ENCODE data around the gene STK32B. TPM values are rescaled to one million over a fixed set of nuclear protein-coding genes. Genes with fewer than 3 reads are reported as not detected.

The STK32B gene
- total and polyA plus RNA-seq, 2 donors (not counting 3 experiments of a cell fraction or from before 2014, with no cell fraction given) = 5.6 to 7.8 TPM

DNA sequence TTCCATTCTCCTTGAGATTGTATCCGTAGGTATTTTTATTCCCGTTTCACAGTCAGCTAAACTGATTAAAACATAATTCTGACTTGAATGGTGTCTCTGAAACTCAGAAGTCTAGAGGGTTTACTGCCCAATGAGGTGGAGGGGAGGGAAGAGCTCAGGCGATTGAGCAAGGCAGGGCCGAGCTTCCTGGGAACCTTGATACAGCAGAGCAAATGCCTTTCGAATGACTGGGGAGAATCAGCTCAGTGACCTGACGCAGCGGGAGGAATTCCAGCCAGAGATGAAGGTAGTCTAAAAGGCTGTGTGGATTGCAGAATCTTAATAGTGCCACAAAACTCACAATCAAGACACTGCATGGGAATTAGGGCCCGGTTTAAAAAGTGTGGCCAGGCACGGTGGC, 423.5 kb downstream of the STK32B start:
- CTCF ChIA-PET = interaction anchor here (1.2 to 1.3 kb wide), 2 partner anchors 15 to 75 kb away, joined by 3 to 4 read pairs; no protein-coding TSS in a partner anchor
- no peak for FAIRE-seq
- dilution Hi-C loops (cut with MboI; ENCODE audit: extremely low pct_ligation_motif_present, low sequenced_read_pairs) = no loop called here

More for the DNA sequence above, 423.5 kb downstream of the STK32B start:
- no peak overlapping the region for H2AFZ ChIP-seq (ENCODE audit: low read depth, low read length)
- no peak overlapping the region for H3K4me2 ChIP-seq (ENCODE audit: insufficient read depth, low read length)
- H3K27me3 ChIP-seq (ENCODE audit: control insufficient read depth in 2 of 2, insufficient read depth in 2 of 2, low read length in 2 of 2) = no peaks in the 10 kb centered on the region
- no peaks in the 10 kb centered on the region for H3K9me3 ChIP-seq (replicated peaks; ENCODE audit: control insufficient read depth, insufficient read depth, low read length)
- H3K4me1 ChIP-seq (ENCODE audit: control insufficient read depth, extremely low read depth, insufficient read depth, low read length) = no peaks in the 10 kb centered on the region
- H3K4me3 ChIP-seq (replicated peaks in 1 of 3; ENCODE audit: insufficient read depth in 1 of 3, low read depth in 1 of 3, low read length in 3 of 3) = no peak overlapping the region
- intact Hi-C loops (cut with micrococcal nuclease) = no loop called here
- BruUV-seq (replicated peaks) = no TSS peak
- TF ChIP-seq POLR2A (IDR thresholded peaks at IDR 0.05; ENCODE audit: low read depth, low read length) = no peak
- TF ChIP-seq GATA2 (IDR thresholded peaks at IDR 0.05; ENCODE audit: insufficient read depth, insufficient read length, low read depth, low read length) = no peak
- no peak for TF ChIP-seq MYC (IDR thresholded peaks at IDR 0.05; ENCODE audit: low read depth, low read length)
- no peak for TF ChIP-seq CTCF (IDR thresholded peaks at IDR 0.05; ENCODE audit: extremely low read depth in 1 of 2, insufficient read depth in 1 of 2, low read depth in 1 of 2, low read length in 2 of 2)
- TF ChIP-seq POLR2AphosphoS5 (IDR thresholded peaks at IDR 0.05; ENCODE audit: insufficient read depth, low read depth, low read length) = no peak
- TF ChIP-seq, protein P1, sequence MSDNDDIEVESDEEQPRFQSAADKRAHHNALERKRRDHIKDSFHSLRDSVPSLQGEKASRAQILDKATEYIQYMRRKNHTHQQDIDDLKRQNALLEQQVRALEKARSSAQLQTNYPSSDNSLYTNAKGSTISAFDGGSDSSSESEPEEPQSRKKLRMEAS (IDR thresholded peaks at IDR 0.05; ENCODE audit: insufficient read depth, insufficient read length) = no peak
- no peak for TF ChIP-seq EZH2 (IDR thresholded peaks at IDR 0.05; ENCODE audit: borderline replicate concordance, low read depth, low read length, severe bottlenecking)
- TF ChIP-seq JUN (IDR thresholded peaks at IDR 0.05; ENCODE audit: borderline replicate concordance, insufficient read depth, insufficient read length, low read depth) = no peak
- TF ChIP-seq FOS (IDR thresholded peaks at IDR 0.05; ENCODE audit: borderline replicate concordance, insufficient read depth, low read length) = no peak
- no peak overlapping the region for H3K27ac ChIP-seq (ENCODE audit: insufficient read depth, low read depth, low read length)
- no peak overlapping the region for H3K9ac ChIP-seq (replicated peaks; ENCODE audit: extremely low read depth, insufficient read depth, low read length)
- no peaks in the 10 kb centered on the region for H3K36me3 ChIP-seq (ENCODE audit: control insufficient read depth in 2 of 2, extremely low read depth in 1 of 2, insufficient read depth in 2 of 2, low read length in 2 of 2)
- H3K9me1 ChIP-seq (replicated peaks; ENCODE audit: control insufficient read depth, extremely low read depth, insufficient read depth, low read length) = no peaks in the 10 kb centered on the region
- no peak for DNase-seq (ENCODE audit: low read depth, low spot score)
- H3K79me2 ChIP-seq (ENCODE audit: control insufficient read depth, insufficient read depth, low read length) = no peaks in the 10 kb centered on the region
- POLR2A ChIA-PET = no interaction called here
- H4K20me1 ChIP-seq (replicated peaks; ENCODE audit: control insufficient read depth, extremely low read depth, insufficient read depth, low read length) = no peaks in the 10 kb centered on the region

Measured in endothelial cell of umbilical vein (primary cell).